Gastroesophageal sphincter (tissue), 3 donors: ENCODE results near the gene FAAP100.

ENCODE experiments used
- EP300 ChIP-seq: sonication (generic); formaldehyde crosslinking; IDR thresholded peaks from one replicate; pipeline ENCODE4 v1.6.1; 2017; ENCODE audit warnings: antibody characterized with exemption, mild to moderate bottlenecking
- POLR2A ChIP-seq, 2 donors: fragments of 450-650 bp; IDR thresholded peaks; one replicate each; pipeline ENCODE4 v1.6.1; 2017; ENCODE audit warnings: antibody characterized with exemption in 2 of 2, mild to moderate bottlenecking in 2 of 2, moderate library complexity in 1 of 2
- TF ChIP-seq, protein P1 (sequence below), 4 experiments: fragments of 200-600 bp in 2 of 4; fragments of 450-650 bp in 2 of 4; sonication (generic) in 1 of 4; IDR thresholded peaks; one replicate each; pipeline ENCODE4 v1.5.1; 2017 to 2019; ENCODE audit warnings: antibody characterized with exemption in 4 of 4, mild to moderate bottlenecking in 2 of 4, moderate library complexity in 2 of 4

- TF ChIP-seq, protein P1, sequence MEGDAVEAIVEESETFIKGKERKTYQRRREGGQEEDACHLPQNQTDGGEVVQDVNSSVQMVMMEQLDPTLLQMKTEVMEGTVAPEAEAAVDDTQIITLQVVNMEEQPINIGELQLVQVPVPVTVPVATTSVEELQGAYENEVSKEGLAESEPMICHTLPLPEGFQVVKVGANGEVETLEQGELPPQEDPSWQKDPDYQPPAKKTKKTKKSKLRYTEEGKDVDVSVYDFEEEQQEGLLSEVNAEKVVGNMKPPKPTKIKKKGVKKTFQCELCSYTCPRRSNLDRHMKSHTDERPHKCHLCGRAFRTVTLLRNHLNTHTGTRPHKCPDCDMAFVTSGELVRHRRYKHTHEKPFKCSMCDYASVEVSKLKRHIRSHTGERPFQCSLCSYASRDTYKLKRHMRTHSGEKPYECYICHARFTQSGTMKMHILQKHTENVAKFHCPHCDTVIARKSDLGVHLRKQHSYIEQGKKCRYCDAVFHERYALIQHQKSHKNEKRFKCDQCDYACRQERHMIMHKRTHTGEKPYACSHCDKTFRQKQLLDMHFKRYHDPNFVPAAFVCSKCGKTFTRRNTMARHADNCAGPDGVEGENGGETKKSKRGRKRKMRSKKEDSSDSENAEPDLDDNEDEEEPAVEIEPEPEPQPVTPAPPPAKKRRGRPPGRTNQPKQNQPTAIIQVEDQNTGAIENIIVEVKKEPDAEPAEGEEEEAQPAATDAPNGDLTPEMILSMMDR (IDR thresholded peaks at IDR 0.05), result no peak
- no peak for TF ChIP-seq POLR2A (IDR thresholded peaks at IDR 0.05)
- TF ChIP-seq EP300, result no peak
Observed at GRCh38 chr17:81577278-81578000, 25.3 kb upstream of the FAAP100 start.
